GM23338 (cell line): ENCODE measurements around the gene CCDC43. TPM values are rescaled to one million over a fixed set of nuclear protein-coding genes. Genes with fewer than 3 reads are reported as not detected.

Experiments
- ATAC-seq: fragments of 200-7000 bp; cut with Tn5 transposase; 3 replicates; pipeline ENCODE4 v1.9.1; 2020
- DNase-seq: peaks from one replicate; pipeline ENCODE4 v3.0.0-alpha.2; 2015; ENCODE audit warnings: low spot score
- H2AFZ ChIP-seq: fragments of 200-600 bp; sonication (generic); 2 replicates; pipeline ENCODE4 v1.8.0; 2016; ENCODE audit warnings: antibody characterized with exemption, mild to moderate bottlenecking, moderate library complexity
- H3F3A ChIP-seq: fragments of 200-600 bp; sonication (generic); replicated peaks from 2 replicates; pipeline ENCODE4 v1.8.0; 2017; ENCODE audit warnings: antibody characterized with exemption, mixed run types, low read depth
- H3K27ac ChIP-seq: fragments of 200-600 bp; sonication (generic); 2 replicates; pipeline ENCODE4 v1.6.1; 2016; ENCODE audit warnings: low read depth
- H3K27me3 ChIP-seq: fragments of 200-600 bp; sonication (generic); 2 replicates; pipeline ENCODE4 v1.8.0; 2016; ENCODE audit warnings: mild to moderate bottlenecking, mixed run types, moderate library complexity; ENCODE audit not compliant: insufficient read depth
- H3K36me3 ChIP-seq: fragments of 200-600 bp; sonication (generic); 2 replicates; pipeline ENCODE4 v1.8.0; 2016; ENCODE audit warnings: mild to moderate bottlenecking; ENCODE audit not compliant: insufficient read depth
- H3K4me1 ChIP-seq: fragments of 200-600 bp; sonication (generic); 2 replicates; pipeline ENCODE4 v1.8.0; 2016; ENCODE audit warnings: mild to moderate bottlenecking, moderate library complexity; ENCODE audit not compliant: insufficient read depth
- H3K4me2 ChIP-seq: fragments of 200-600 bp; sonication (generic); 2 replicates; pipeline ENCODE4 v1.7.1; 2017; ENCODE audit warnings: mixed run types
- H3K4me3 ChIP-seq: fragments of 200-600 bp; sonication (generic); 2 replicates; pipeline ENCODE4 v1.6.1; 2016; ENCODE audit warnings: mixed run types
- H3K79me2 ChIP-seq: fragments of 200-600 bp; sonication (generic); replicated peaks from 2 replicates; pipeline ENCODE4 v1.8.0; 2017; ENCODE audit warnings: mild to moderate bottlenecking; ENCODE audit not compliant: insufficient read depth
- H3K9me2 ChIP-seq: fragments of 200-600 bp; sonication (generic); 2 replicates; pipeline ENCODE4 v1.8.0; 2017; ENCODE audit not compliant: insufficient read depth
- H4K20me1 ChIP-seq: fragments of 200-600 bp; sonication (generic); replicated peaks from 2 replicates; pipeline ENCODE4 v1.8.0; 2017; ENCODE audit warnings: mild to moderate bottlenecking; ENCODE audit not compliant: insufficient read depth
- H3K27ac Mint-ChIP-seq: 2 replicates; pipeline ENCODE4 v1.8.0; 2020; ENCODE audit warnings: inconsistent platforms, mild to moderate bottlenecking, moderate library complexity, mixed read lengths
- H3K27me3 Mint-ChIP-seq: 3 replicates; pipeline ENCODE4 v1.8.0; 2022; ENCODE audit warnings: low read depth, mild to moderate bottlenecking, moderate library complexity, mixed read lengths, inconsistent platforms; ENCODE audit not compliant: insufficient read depth, poor library complexity
- H3K36me3 Mint-ChIP-seq: 3 replicates; pipeline ENCODE4 v1.8.0; 2021; ENCODE audit warnings: low read depth, mild to moderate bottlenecking, inconsistent platforms, moderate library complexity, mixed read lengths
- H3K4me1 Mint-ChIP-seq: 3 replicates; pipeline ENCODE4 v1.8.0; 2020; ENCODE audit warnings: mild to moderate bottlenecking, inconsistent platforms, mixed read lengths
- H3K4me3 Mint-ChIP-seq: 3 replicates; pipeline ENCODE4 v1.8.0; 2021; ENCODE audit warnings: moderate library complexity, mild to moderate bottlenecking, inconsistent platforms, mixed read lengths
- H3K9me3 Mint-ChIP-seq: 3 replicates; pipeline ENCODE4 v1.8.0; 2020; ENCODE audit warnings: moderate library complexity, mild to moderate bottlenecking, inconsistent platforms, mixed read lengths
- CREB1 ChIP-seq: fragments of 250-450 bp; sonication (Bioruptor Pico); IDR thresholded peaks from 2 replicates; pipeline ENCODE4 v1.5.0; 2020; ENCODE audit warnings: low read depth, mild to moderate bottlenecking, moderate library complexity
- CTCF ChIP-seq, 2 experiments: fragments of 200-600 bp in 1 of 2; sonication (generic) in 1 of 2; conservative IDR thresholded peaks; 2 replicates each; pipeline versions ENCODE4 v1.5.1 to v1.6.1; 2016 to 2017; ENCODE audit warnings: antibody characterized with exemption in 2 of 2, low read depth in 2 of 2, mild to moderate bottlenecking in 2 of 2, moderate library complexity in 1 of 2
- ETS1 ChIP-seq: IDR thresholded peaks from 2 replicates; pipeline ENCODE4 v1.6.1; 2016; ENCODE audit warnings: antibody characterized with exemption
- EZH2 ChIP-seq: fragments of 200-600 bp; sonication (generic); IDR thresholded peaks from one replicate; pipeline ENCODE4 v1.8.0; 2017; ENCODE audit warnings: antibody characterized with exemption, mild to moderate bottlenecking, low read depth; ENCODE audit not compliant: unreplicated experiment
- EZH2phosphoT487 ChIP-seq: fragments of 200-600 bp; sonication (generic); IDR thresholded peaks from one replicate; pipeline ENCODE4 v1.8.1; 2018; ENCODE audit warnings: antibody characterized with exemption; ENCODE audit not compliant: unreplicated experiment
- JUNB ChIP-seq: IDR thresholded peaks from one replicate; pipeline ENCODE4 v1.6.1; 2016; ENCODE audit warnings: antibody characterized with exemption; ENCODE audit not compliant: unreplicated experiment
- NANOG ChIP-seq: IDR thresholded peaks from 2 replicates; pipeline ENCODE4 v1.6.1; 2016; ENCODE audit warnings: antibody characterized with exemption, borderline replicate concordance
- POLR2AphosphoS5 ChIP-seq: IDR thresholded peaks from 2 replicates; pipeline ENCODE4 v1.6.1; 2016; ENCODE audit warnings: antibody characterized with exemption, low read depth
- REST ChIP-seq: IDR thresholded peaks from one replicate; pipeline ENCODE4 v1.6.1; 2018; ENCODE audit warnings: antibody characterized with exemption; ENCODE audit not compliant: unreplicated experiment
- STAT1 ChIP-seq: IDR thresholded peaks from one replicate; pipeline ENCODE4 v1.6.1; 2016; ENCODE audit warnings: antibody characterized with exemption; ENCODE audit not compliant: unreplicated experiment
- ZNF114 ChIP-seq: fragments of 250-450 bp; sonication (Bioruptor Pico); IDR thresholded peaks from 2 replicates; pipeline ENCODE4 v1.5.0; 2020; ENCODE audit warnings: mild to moderate bottlenecking, moderate library complexity
- ZNF331 ChIP-seq: fragments of 250-450 bp; sonication (Bioruptor Pico); IDR thresholded peaks from 2 replicates; pipeline ENCODE4 v1.5.0; 2020; ENCODE audit warnings: low read depth, mild to moderate bottlenecking, moderate library complexity
- ZNF462 ChIP-seq: fragments of 250-450 bp; sonication (Bioruptor Pico); IDR thresholded peaks from 2 replicates; pipeline ENCODE4 v1.5.0; 2020; ENCODE audit warnings: mild to moderate bottlenecking, moderate library complexity
- polyA plus RNA-seq: library from polyadenylated mRNA; unstranded; fragments of >200 nt; fragmentation: Nextera tagmentation; extraction: Ambion mirVana; gene quantifications from 2 replicates; pipeline ENCODE4 v1.2.1, GENCODE V29; 2016
- total RNA-seq: library from RNA; depleted of rRNA; stranded (reverse); fragments of >200 nt; shearing (Covaris generic); gene quantifications from 2 replicates; pipeline ENCODE4 v1.2.3, GENCODE V29; 2014

Gene CCDC43
- total and polyA plus RNA-seq, 2 experiments from 2014 or later: 29.8 to 55.3 TPM

GRCh38 chr17:44642834-44643233 lies 46.7 kb downstream of the CCDC43 start:
- H3K27ac ChIP-seq: no peak overlapping the region
- H3K36me3 ChIP-seq: no peaks in the 10 kb centered on the region
- no peaks in the 10 kb centered on the region for H3K4me1 ChIP-seq
- H3K79me2 ChIP-seq: no peaks in the 10 kb centered on the region
- no peak overlapping the region for H3K27ac Mint-ChIP-seq
- H3K9me3 Mint-ChIP-seq: no peaks in the 10 kb centered on the region
- no peaks in the 10 kb centered on the region for H3K36me3 Mint-ChIP-seq
- no peaks in the 10 kb centered on the region for H3K27me3 ChIP-seq
- H3K27me3 Mint-ChIP-seq: peaks cover 5% of the 10 kb centered on the region
- H3K4me3 ChIP-seq: no peak overlapping the region
- TF ChIP-seq POLR2AphosphoS5: no peak
- no peak for TF ChIP-seq REST
- TF ChIP-seq ZNF114 (CRISPR knock-in tag): no peak
- no peak for TF ChIP-seq ETS1
- TF ChIP-seq ZNF331 (CRISPR knock-in tag): no peak
- TF ChIP-seq CREB1: no peak
- no peak for TF ChIP-seq NANOG
- no peak for TF ChIP-seq JUNB
- no peak for TF ChIP-seq ZNF462
- TF ChIP-seq STAT1: no peak
- no peak for TF ChIP-seq CTCF (conservative IDR thresholded peaks at IDR 0.05; ENCODE audit: low read depth in 2 of 2)
- TF ChIP-seq EZH2: no peak
- no peak for TF ChIP-seq EZH2phosphoT487
- H3K4me1 Mint-ChIP-seq: no peaks in the 10 kb centered on the region
- no peak overlapping the region for H2AFZ ChIP-seq
- no peak overlapping the region for H3K4me3 Mint-ChIP-seq
- no peak for ATAC-seq
- H3K4me2 ChIP-seq: no peak overlapping the region
- H3F3A ChIP-seq: no peaks in the 10 kb centered on the region
- no peaks in the 10 kb centered on the region for H3K9me2 ChIP-seq
- H4K20me1 ChIP-seq: no peaks in the 10 kb centered on the region
- DNase-seq: no peak
